HCT116 (cell line): Measurements from ENCODE around the gene OPN4.

Source experiments
- ATF3 ChIP-seq: IDR thresholded peaks from 2 replicates; pipeline ENCODE4 v1.6.1; 2012
- CTCF ChIP-seq, 3 experiments: fragments of 200-600 bp in 1 of 3; sonication (generic) in 1 of 3; IDR thresholded peaks in 2 of 3; conservative IDR thresholded peaks in 1 of 3; 2 replicates each; pipeline ENCODE4 v1.5.1; 2012 to 2017; ENCODE audit warnings: low read depth in 2 of 3, low read length in 2 of 3, antibody characterized with exemption in 1 of 3, borderline replicate concordance in 1 of 3, control low read depth in 1 of 3, mild to moderate bottlenecking in 1 of 3, mixed read lengths in 1 of 3, mixed run types in 1 of 3, moderate library complexity in 1 of 3; ENCODE audit not compliant: insufficient read depth in 1 of 3
- EGR1 ChIP-seq: IDR thresholded peaks from 2 replicates; pipeline ENCODE4 v1.6.1; 2012; ENCODE audit warnings: low read depth
- EZH2 ChIP-seq: fragments of 200-600 bp; sonication (generic); IDR thresholded peaks from 2 replicates; pipeline ENCODE4 v1.6.1; 2017; ENCODE audit warnings: antibody characterized with exemption, mixed run types
- EZH2phosphoT487 ChIP-seq: fragments of 200-600 bp; IDR thresholded peaks from 2 replicates; pipeline ENCODE4 v1.6.1; 2018; ENCODE audit warnings: antibody characterized with exemption, borderline replicate concordance
- JUND ChIP-seq: IDR thresholded peaks from 2 replicates; pipeline ENCODE4 v1.6.1; 2012
- MAX ChIP-seq: IDR thresholded peaks from 2 replicates; pipeline ENCODE4 v1.6.1; 2012
- POLR2A ChIP-seq: IDR thresholded peaks from 2 replicates; pipeline ENCODE4 v1.7.0; 2011; ENCODE audit warnings: borderline replicate concordance; ENCODE audit not compliant: insufficient read depth, insufficient read length; ENCODE audit errors: extremely low read depth
- POLR2AphosphoS5 ChIP-seq: IDR thresholded peaks from 2 replicates; pipeline ENCODE4 v1.6.1; 2011; ENCODE audit warnings: mild to moderate bottlenecking, low read depth, low read length, moderate library complexity
- SP1 ChIP-seq: IDR thresholded peaks from 2 replicates; pipeline ENCODE4 v1.6.1; 2012; ENCODE audit warnings: low read depth
- YY1 ChIP-seq: IDR thresholded peaks from 2 replicates; pipeline ENCODE4 v1.6.1; 2011; ENCODE audit warnings: low read length, low read depth, moderate library complexity, mild to moderate bottlenecking; ENCODE audit not compliant: insufficient replicate concordance; ENCODE audit errors: extremely low read depth
- ZBTB33 ChIP-seq: IDR thresholded peaks from 2 replicates; pipeline ENCODE4 v1.6.1; 2011; ENCODE audit warnings: mild to moderate bottlenecking, low read length, moderate library complexity; ENCODE audit not compliant: insufficient replicate concordance; ENCODE audit errors: extremely low read depth
- ZFX ChIP-seq: fragments of 450-650 bp; IDR thresholded peaks from 2 replicates; pipeline ENCODE4 v1.6.1; 2017
- ZNF274 ChIP-seq: fragments of 200-500 bp; sonication (Bioruptor generic); IDR thresholded peaks from 2 replicates; pipeline ENCODE4 v1.6.1; 2014; ENCODE audit warnings: mild to moderate bottlenecking, low read depth, low read length, inconsistent platforms

- TF ChIP-seq SP1 (no peak), CTCF (IDR thresholded peaks at IDR 0.05 in 2 of 3, conservative IDR thresholded peaks at IDR 0.05 in 1 of 3; ENCODE audit: borderline replicate concordance in 1 of 3, insufficient read depth in 1 of 3, low read depth in 2 of 3, low read length in 2 of 3) (no peak), ZNF274 (no peak), JUND (no peak), YY1 (no peak), ATF3 (no peak), EZH2phosphoT487 (no peak), MAX (no peak), EZH2 (no peak), POLR2AphosphoS5 (no peak), EGR1 (no peak), POLR2A (no peak), ZFX (no peak), ZBTB33 (no peak)
Observed at GRCh38 chr10:86692664-86693063, 38.3 kb downstream of the OPN4 start.
